Measurements from ENCODE around the gene OR2H1.

OR2H1 gene

DNA sequence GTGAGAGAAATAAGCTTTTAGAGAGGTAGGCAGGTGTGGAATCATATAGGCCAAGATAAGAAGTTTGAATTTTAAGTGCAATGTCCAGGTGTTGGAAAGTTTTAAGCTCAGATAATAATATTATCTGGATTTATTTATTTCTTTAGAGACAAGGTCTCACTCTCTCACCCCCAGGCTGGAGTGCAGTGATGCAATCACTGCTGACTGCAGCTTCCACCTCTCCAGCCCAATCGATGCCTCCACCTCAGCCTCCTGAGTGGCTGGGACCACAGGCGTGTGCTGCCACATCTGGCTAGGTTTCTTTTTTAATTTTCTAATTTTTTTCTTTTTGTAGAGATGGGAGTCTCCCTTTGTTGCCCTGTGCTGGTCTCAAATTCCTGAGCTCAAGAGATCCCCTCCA is 36.3 kb downstream of the OR2H1 start:
- TF ChIP-seq, protein P1, sequence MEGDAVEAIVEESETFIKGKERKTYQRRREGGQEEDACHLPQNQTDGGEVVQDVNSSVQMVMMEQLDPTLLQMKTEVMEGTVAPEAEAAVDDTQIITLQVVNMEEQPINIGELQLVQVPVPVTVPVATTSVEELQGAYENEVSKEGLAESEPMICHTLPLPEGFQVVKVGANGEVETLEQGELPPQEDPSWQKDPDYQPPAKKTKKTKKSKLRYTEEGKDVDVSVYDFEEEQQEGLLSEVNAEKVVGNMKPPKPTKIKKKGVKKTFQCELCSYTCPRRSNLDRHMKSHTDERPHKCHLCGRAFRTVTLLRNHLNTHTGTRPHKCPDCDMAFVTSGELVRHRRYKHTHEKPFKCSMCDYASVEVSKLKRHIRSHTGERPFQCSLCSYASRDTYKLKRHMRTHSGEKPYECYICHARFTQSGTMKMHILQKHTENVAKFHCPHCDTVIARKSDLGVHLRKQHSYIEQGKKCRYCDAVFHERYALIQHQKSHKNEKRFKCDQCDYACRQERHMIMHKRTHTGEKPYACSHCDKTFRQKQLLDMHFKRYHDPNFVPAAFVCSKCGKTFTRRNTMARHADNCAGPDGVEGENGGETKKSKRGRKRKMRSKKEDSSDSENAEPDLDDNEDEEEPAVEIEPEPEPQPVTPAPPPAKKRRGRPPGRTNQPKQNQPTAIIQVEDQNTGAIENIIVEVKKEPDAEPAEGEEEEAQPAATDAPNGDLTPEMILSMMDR (IDR thresholded peaks at IDR 0.05): no peak

DNA sequence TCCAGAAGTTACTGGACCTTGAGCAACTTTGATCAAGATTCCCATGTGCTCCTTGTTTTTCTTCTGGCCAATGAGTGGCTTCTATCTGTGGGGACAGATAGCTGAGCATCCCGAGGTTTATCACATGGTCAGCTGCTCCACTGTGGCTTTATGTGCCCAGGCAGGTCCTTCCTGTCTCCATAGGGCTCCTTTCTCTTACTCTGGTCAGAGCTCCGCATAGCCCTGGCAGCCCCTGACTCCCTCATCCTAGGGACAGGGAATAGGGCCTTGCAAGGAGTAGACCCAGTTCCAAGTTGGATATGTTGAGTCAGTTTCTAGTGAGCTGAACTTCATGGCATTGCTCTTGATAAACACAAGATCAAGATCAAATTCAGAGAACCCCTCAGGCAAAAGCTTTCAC is 37.2 kb downstream of the OR2H1 start:
- TF ChIP-seq, protein P1 (IDR thresholded peaks at IDR 0.05): no peak

DNA sequence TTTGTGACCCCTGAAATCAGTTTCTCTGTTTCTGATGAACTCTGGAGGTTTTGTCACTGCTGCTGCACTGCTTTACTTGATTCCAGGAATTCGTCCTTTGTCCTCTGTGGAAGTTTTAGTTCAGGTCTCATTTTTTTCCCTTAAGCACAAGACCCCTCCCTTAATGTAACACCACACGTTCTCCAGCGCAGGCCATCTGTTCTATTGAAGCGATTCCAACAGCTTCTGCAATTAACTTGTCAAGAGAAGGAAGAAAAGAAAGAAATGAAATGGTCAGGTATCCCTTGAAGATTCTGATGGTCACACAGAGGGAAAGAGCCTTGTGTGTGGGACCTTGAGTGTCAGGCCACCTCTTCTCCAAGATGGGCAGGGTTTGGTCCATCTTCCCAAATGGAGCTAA is 38.6 kb downstream of the OR2H1 start:
- TF ChIP-seq, protein P1 (IDR thresholded peaks at IDR 0.05): no peak

DNA sequence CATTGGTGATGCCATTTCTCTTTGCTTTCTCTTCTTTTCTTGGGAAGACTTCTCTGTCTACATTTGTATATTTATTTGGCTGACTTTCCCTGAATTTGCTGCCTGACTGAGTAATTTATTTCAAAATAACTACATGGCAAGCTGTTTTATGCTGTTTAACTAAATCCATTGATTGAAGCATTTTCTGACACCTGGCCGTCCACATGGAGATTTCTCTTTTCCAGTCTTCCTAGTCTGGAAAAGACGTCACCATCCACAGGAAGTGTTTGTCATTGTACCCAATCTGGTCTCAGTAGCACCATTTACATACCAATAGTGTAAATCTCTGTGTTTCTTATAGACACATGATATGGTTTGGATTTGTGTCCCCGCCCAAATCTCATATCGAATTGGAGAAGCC is 40.0 kb downstream of the OR2H1 start:
- TF ChIP-seq, protein P1 (IDR thresholded peaks at IDR 0.05): no peak

DNA sequence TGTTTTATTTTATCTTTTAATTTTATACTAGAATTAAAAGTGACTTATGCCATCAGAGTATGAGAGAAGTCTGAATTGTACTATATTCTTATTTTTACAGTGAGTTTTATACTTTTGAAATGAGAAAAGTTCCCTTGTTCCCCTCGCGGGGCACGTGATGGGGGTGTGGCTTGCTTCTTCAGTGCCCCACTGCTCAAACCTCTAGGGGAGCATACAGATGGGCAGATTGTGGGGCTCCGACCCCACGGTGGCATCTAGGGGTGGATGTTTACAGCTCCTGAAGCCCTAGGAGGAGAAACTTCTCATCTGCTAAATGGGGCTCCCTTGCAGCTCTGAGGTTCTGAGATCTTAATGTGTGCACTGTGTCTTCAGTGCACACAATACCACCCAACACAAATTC is 42.7 kb downstream of the OR2H1 start:
- TF ChIP-seq, protein P1 (IDR thresholded peaks at IDR 0.05): no peak

DNA sequence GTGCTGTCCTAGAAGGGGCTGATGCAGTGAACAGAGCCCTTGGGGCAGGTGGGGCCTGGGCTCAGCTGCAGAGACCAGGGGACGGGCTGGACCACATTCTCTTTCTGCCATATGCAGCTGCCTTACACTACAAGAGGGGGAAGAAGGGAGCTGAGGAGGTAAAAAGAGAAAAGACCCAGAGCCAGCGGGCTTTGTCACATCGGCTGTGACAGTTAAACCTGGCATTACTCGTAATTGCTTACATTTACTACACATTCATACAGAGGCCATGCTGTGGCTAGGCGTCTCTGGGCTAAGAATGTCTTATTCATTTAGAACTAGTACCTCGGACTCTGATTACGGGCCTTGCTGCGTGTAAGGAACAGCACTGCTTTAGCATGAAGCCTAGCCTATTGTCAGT is 43.6 kb downstream of the OR2H1 start:
- TF ChIP-seq, protein P1 (IDR thresholded peaks at IDR 0.05): no peak

DNA sequence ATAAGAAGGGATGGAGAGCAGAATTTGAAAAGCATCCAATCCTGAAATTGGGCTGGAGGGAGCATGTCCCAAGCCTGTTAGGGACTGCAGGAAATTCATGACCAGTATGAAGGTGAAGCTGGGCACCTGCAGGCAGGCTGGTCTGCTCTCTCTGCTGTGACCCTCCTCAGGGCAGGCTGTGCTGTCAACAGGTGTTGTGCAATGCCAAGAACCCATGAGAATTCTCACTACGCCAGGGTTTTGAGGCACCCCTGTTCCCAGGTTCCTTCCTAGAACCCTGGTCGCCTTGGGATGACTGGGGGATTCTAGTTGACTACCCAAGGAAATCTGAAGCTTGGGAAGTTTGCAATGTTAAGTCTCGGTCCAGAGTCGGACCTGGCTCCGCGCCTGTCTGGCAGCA is 44.2 kb downstream of the OR2H1 start:
- TF ChIP-seq, protein P1 (IDR thresholded peaks at IDR 0.05): no peak

DNA sequence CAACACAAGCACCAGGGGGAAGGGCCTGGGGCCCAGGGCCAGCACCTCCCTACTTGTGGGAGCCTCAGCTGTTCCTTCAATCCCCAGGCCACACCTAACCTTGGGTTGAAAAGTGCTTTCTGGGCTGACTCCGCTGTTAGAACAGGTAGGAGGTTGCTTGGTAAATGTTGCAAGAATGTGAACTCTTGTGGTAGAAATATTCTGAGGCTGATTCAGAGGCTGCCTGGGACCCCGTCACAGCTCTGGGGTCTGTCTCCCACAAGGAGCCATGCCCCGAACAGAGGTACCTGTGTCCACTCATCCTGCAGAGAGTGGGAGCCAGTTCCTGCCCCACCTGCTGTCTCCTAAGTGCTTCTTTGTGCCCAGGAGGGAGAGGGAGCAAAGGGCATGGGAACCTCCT is 45.2 kb downstream of the OR2H1 start:
- TF ChIP-seq, protein P1 (IDR thresholded peaks at IDR 0.05): no peak

Measured in LNCAP (cell line).